NCI-H2196 (cell line): ENCODE measurements around the gene CROCC2.

Source experiments
- DNase-seq: peaks from one replicate; lab custom pipeline; 2025; ENCODE audit not compliant: unreplicated experiment; lab: John Stamatoyannopoulos, UW

The CROCC2 gene

DNA sequence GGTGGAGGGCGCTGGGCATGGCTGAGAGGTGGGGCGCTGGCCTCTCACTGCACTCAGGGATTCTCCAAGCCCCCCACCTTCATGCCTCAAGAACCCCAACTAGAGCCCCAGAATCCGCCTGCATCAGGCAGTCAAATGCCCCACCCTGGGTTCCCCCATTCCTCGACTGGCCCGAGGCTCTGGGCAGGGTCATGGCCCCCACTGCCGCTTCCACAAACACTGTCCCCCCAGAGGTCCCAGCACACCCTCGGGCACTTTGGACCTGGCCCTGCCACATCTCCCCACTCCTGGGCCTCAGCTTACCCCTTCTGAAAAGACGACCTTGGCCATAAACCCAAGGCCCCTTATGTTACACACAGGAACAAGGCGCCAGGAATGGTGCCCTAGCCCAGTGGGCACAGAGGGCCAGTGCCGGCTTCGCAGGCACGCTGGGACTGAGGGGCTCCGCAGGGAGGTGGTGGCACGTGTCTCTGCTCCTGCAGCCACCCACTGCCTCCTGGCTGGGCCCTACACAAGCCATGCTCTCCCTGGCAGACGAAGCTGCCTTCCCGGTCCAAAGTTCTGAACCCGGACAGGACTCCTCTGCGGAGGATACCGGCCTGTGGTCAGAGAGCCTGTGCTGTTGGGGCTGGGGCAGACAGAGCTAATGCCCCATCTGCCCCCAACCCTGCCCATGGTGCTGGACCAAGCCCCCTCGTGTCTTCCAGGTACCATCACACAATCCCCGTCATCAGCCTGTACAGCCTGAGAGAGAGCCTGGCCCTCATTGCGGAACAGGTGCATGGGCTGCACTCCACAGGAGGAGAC lies 30.7 kb upstream of the CROCC2 start:
- DNase-seq: no peak

DNA sequence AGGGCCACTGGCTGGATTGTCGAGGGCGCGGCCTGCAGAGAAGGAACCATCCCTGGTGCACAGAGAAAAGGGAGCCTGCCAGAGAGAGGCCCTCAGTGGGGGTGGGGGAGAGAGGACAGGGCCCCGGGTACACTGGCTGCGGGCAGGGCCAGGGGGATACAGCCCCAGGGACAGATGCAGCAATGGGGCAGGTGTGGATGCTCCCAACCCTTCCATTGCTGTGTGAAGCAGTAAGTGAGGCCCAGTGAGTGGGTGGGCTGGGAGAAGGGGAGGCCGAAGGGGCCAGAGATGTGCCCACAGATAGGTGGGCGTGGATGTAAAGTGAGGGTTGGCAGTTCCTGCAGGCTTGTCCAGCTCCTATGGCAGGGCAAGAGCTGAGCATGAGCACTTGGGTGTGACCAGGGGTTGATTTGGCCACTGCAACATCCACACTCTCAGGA lies 30.1 kb upstream of the CROCC2 start:
- no peak for DNase-seq

DNA sequence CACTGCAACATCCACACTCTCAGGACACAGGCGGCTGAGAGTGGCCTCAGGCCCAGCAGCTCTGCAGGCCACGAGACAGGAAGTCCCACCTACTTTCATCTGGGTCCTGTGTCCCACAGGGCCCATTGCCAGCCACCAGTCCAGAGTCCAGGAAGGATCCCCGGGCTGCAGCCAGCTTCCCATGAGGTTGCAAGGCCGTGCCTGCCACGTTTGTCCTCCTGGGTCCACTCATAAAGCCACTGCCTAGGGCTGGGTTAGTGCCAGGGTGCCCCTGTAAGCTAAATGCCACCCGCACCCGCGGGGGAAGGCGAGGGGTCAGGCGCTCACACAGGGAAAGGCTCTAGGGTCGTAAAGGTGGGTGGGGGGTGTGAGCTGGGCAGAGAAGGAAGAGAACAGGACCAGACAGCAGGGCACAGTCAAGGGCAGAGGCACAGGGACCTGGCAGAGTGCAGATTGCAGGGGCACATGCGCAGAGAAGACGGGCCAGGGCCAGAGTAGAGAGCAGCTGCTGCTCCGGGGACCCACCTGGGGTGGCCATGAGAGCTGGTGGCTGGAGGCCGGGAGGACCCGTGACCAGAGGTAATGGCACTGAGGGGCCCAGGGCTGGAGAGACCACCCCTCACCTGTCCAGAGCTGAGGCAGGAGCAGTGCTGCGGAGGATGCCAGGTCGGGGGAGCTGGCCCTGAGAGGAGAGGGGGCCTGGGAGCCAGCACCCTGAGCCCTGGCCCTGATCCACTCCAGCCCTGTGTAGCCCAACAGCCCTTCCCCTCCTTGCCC lies 29.5 kb upstream of the CROCC2 start:
- DNase-seq: no peak

DNA sequence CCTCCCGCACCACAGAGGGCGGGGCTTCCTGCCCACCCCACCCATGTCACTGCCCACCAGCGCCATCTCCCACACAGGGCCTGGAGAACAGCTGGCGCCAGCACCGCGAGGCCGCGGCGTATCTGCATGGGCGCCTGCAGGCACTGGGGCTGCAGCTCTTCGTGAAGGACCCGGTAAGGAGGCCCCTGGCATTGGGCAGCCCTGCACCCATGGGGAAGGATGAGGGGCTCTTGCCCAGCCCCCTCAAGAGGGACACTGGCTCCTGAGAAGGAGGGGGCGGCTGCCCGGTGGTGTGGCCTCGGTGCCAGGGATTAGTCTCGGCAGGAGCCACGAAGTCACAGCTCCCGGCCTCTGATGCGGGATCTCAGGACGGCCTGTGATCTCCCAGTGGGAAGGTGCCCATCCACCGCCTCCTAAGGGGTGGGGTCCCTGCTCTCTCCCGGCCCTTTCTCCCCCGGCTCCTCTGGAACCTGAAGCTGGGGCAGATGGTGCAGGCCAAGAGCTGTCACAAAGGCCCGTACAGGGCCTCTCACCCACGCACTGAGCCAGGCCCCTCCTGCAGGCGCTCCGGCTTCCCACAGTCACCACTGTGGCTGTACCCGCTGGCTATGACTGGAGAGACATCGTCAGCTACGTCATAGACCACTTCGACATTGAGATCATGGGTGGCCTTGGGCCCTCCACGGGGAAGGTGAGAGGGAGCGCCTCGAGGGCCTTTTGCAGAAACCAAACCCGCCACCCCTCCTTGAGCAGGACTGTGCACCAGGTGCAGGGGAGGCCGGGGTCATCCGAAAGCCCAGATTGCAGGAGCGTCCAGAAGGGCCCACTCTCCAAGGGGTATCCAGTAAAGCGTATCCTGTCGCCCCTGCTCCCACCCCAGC lies 28.4 kb upstream of the CROCC2 start:
- no peak for DNase-seq

DNA sequence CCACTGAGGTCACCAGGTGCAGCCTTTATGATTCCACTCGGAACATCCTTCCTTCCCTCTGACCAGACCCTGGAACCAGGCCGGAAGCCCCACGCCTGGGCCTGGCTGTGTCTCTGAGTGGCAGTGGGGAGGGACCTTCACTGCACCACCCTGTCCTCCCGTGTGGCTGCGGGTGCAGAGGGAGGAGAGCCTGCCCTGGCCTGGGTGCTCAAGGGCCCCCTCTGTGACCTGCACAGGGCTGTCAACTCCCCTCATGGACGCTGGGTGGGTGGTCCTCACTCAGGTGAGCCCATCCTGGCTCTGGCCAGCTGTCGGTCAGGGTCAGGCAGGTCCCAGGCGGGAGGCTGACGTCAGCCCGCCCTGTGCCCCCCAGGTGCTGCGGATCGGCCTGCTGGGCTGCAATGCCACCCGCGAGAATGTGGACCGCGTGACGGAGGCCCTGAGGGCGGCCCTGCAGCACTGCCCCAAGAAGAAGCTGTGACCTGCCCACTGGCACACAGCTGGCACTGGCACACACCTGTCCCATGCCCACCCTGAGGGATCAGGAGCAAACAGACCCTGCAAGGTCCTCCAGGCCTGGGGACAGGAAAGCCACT lies 27.7 kb upstream of the CROCC2 start:
- no peak for DNase-seq

DNA sequence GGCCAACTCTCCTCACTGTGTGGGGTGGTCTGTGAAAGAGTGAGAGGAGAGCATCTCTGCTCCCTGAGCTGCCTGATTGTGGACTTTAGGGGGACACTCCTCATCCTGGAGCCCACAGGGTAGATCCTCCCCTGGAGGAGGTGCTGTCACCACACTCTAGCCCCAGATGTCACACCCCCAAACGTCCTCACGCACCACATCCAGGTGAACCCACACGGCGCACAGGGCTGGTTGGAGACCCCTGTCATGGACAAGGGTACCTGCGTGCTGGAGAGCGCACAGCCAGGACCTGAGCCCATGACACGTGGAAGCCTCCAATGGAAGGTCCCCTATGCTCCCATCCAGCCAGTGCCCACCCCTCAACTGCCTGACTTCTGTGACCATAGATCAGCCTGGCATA lies 27.0 kb upstream of the CROCC2 start:
- DNase-seq: no peak

DNA sequence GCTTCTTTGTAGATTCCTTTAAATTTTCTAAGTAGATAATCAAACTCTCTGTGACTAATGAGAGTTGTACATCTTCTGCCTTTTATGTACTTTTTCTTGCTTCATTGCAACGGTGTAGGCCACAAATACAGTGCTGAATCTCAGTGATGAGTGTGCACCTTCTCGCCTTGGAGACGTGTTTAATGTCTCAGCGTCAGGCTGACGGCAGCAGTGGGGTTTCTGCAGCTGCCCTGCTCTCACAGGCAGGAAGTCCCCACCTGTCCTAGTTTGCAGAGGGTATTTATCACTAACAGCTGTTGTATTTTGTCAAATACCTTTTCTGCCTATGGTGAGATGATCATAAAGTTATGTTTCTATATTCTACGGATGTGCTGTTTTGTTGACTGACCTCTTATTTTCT lies 24.2 kb upstream of the CROCC2 start:
- DNase-seq: peak; percentile 30

DNA sequence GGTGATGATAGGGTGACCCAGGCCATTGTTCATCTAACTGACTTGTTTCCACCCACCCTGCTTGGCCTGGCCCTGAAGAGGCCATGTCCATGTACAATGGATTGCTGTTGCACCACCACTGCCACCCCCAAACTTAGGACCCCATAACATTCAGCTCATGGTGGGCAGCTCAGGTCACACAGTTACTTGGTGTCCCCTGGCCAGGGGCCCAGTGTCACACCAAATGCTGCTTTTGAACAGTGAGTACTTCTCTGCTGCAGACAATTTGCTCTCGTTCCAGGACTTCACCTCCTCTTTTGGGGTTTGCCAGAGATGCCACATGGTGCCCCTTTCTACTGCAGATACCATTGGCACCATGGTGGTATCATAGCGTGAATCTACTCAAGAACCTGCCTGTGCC lies 21.9 kb upstream of the CROCC2 start:
- DNase-seq: no peak

DNA sequence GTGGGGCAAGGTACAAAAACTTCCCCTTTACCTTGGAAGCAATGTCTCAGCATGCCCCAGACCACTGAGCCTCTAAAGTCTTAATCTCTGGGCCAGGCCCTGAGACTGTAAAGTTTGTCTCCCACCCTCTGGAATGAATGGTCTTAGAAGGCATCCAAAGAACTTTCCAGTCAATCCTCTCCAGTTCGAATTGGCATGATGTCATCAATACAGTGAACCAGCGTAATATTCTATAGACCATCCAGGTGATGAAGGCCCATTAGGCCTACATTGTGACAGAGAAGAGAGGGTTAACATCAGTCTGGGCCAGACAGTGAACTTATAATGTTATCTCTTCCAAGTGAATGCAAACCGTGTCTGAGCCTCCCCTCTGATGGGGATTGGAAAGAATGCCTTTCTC lies 21.4 kb upstream of the CROCC2 start:
- DNase-seq: no peak

DNA sequence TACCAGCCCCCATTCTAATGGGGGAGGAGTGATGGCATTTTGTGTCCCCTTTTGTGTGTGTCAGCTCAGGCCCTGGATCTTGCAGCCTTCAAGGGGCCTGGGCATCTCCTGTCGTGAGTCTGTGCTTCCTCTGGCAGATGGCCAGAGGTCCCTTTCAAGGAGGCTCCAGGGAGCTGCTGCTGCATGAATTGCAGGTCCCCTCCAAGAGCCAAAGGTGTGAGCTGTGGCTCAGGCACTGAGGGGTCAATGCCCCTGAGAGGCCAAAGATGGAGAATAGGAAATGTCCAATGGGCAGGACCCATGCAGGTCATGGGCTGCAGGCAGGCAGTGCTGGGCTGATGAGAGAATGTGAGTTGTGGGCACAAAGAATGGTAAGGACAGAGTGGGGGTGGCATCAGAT lies 20.6 kb upstream of the CROCC2 start:
- DNase-seq: no peak

DNA sequence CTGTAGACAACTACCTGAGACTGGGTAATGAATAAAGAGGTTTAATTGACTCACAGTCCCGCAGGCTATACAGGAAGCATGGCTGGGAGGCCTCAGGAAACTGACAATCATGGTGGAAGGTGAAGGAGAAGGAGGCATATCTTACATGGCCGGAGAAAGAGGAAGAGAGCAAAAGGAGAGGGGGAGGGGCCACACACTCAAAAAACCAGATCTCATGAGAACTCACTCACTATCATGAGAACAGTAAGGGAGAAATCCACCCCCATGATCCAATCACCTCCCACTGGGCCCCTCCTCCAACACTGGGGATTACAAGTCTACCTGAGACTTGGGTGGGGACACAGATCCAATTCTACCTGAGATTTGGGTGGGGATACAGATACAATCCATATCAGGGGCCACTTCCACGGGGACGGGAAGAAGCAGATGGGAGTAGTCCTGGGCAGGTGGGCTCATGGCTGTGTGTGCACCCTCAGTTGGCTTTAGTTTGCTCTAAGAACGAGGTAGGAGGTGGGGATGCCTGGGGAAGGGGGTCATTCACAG lies 20.0 kb upstream of the CROCC2 start:
- DNase-seq: no peak

DNA sequence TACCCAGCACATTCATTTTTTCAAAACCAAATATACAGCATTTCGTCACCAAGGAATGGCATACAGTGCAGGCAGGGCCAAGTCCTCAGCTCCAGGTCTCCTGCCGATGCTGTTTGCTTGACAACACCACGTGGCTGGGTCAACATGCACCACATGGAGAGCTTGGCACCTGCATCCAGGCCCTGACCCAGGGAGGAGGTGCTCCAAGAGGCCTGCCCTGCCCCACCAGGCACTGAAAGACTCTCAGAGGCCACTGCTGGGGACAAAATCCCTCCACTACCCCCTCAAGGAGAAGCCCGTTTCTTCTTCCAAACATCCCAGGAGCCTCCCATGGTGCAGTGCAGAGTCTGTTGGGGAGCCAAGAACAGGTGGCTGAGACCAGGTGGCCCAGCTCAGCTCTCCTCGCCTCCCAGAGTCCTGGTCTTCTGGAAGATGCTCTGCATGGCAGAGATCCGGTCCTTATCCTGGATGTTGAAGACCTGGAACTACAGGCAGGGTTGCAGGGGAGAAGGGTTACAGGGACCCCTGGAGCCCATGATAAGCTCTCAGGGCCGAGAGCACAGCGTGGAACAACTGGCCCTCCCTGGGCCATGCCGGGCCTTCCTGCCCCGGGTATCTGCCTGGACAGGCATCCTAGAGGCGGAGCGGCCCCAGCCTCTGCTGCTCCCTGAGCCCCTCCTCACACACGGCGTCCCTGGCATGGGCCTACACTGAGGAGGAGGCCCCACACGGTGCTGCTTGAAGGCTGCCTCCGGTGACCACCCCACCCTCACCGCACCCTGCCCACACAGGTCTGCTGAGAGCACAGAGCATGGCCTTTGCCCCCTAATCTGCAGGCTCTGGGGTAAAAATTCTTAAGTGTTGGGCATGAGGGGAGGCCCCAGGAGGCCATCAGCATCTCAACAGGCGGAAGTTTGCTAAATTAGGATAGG lies 19.2 kb upstream of the CROCC2 start:
- DNase-seq: peak; percentile 56

DNA sequence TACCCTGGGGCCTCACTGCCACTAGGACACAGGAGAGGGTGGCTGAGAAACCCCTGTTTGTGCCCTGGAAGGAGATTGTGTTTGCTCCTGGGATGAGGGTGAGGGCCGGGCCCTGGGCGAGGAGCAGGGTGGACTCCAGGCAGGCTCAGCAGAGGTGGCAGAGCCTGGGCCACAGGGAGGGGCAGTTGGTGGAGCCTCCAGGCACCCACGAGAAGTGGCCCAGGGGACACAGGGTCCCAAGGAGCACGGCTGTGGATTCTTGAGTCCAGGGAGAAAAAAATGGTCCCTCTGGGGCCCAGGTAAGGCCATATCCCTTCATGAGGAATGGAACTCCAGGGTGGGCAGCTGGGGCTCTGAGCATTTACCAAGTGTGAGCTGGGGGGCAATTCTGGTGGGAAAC lies 18.5 kb upstream of the CROCC2 start:
- DNase-seq: no peak

DNA sequence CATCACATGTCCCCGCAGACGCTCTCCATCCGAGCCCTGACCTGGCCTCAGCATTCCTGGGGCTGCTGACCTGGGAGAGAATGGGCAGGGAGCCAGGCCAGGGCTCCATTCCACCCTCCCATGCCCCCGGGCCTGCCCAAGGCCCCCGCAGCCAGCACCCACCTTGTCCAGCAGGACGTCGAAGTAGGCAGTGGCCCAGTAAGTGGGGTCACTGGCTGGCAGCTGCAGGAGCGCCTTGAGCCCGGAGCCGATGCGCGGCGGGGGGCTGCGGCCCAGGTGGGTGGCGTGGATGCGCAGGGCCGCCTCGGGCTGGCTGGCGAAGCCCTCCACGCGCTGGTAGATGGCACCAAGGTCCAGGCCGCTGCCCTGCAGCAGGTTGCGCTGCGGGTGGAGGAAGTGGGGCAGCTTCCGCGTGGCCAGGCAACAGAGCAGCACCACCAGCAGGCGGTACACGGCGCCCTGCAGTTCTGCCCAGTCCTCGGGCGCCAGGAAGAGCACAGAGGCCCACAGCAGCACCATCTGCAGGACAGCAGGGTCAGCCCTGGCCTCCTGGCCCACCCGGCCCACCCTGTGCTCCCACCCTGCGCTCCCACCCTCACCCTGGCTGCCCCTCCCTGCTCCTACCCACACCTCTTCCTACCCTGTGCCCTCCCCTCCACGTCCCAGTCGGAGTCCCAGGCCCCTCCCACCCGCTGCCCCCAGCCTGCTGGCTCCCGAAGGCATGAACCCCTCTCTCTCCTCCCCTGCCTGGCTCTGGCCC lies 17.8 kb upstream of the CROCC2 start:
- DNase-seq: no peak

DNA sequence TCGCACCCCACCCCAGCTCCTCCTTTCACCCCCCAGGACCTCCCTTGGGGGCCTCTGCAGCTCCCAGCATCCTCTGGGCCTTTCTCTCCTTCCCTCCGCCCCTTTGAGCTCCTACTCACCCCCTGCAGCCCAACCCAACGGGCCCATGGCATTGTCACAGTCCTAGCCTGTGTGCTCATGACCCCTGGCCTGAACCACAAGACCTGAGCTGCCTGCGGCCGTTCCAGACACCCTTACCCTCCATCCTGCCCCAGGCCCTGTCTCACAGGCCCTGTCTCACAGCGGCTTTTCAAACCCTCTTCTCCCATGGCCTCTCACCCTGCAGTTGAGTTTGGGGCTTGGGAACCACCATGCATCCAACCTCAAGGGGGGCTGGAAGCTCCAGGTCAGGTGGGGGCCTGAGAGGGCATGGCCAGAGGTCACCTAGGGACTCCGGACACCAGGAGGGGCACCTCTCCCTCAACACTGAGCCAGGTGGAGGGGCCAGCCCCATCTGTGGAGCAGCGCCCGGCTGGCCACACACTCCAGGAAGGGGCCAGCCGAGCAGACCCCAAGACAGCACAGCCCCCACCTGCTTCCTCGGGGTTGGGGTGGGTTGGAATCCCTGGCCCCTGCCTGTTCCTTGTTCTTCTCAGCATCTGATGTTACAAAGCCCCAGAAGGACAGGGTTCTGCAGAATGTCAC lies 17.1 kb upstream of the CROCC2 start:
- DNase-seq: no peak

DNA sequence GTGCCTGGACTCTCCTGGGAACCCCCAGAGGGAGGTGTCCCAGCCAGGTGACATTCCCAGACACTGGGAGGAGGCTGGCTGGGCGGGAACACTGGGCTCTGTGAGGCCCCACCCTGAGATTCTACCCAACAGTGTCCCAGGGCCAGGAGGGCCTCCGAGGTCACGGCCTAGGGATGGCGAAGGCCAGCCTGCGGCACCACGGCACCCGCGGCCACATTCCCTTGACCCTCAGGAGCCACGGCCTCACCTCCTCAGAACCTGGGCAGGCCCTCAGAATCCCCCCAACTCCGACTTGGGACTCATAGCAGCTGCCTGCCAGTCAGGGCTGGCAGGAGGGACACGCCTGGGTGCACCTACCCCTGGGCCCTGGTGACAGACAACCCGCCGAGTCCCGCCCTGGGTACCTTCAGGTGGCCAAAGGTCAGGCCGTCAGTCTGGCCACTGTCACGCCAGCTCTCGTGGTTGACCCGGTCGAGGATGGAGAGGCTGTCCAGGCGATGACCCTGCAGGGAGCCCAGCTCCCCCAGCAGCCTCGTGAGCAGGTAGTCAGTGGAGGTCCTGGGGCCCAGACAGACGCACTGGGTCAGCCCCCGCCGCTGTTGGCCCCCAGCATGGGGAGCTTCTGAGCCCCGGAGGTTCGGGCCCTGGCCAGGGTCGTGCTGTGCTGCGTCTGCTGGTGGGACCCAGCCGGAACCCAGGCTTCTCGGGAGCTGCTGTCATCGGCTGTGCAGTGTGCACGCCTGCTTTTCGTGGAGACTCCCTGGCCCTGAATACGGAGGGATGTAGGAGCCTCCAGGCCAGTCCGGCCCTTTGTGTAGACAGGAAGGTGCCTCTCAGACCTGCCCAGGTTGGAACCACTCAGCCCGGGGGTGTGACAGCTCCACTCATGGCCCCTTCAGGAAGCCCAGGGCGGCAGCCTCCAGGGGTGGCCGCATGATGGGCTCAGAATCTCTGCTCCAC lies 16.3 kb upstream of the CROCC2 start:
- DNase-seq: no peak

DNA sequence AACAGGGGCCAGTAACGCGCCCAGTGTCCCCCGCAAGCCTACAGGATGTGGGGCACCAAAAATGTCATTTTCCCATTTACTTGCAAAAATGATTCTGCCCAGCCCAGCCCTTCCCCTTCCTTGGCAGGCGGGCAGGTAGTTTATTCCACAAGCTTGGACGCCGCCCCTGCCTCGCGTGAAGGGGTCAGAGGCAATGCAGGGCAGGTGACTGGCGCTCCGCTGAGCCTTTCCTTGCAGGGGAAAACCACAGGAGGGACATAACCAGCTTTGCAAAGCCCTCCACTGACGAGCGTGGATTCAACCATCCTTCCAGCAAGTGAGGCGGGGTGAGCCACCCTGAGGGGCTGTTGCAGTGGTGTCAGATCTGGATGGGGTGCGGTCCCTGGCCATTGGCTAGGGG lies 15.4 kb upstream of the CROCC2 start:
- no peak for DNase-seq
